ENCODE results near the gene SYCP2.

DNA sequence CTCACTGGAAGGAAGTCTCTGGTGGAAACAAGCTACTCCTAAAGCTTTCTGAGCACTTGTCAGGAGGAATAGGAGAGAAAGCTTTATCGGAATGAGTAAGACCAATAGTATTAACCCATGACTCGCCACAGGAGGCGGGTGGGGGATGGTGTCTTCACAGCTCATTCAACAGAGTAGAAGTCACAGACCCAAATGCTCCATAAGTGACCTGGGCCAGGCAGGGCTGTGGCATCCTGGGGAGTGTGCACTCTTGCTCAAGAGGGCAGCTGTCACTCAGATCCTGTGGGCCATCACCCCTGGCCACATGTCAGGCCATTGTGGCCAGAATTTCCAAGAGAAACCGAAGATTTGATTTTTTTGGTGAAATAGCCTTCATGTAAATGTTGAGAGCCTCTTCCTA is 116.0 kb downstream of the SYCP2 start:
- TF ChIP-seq, protein P1, sequence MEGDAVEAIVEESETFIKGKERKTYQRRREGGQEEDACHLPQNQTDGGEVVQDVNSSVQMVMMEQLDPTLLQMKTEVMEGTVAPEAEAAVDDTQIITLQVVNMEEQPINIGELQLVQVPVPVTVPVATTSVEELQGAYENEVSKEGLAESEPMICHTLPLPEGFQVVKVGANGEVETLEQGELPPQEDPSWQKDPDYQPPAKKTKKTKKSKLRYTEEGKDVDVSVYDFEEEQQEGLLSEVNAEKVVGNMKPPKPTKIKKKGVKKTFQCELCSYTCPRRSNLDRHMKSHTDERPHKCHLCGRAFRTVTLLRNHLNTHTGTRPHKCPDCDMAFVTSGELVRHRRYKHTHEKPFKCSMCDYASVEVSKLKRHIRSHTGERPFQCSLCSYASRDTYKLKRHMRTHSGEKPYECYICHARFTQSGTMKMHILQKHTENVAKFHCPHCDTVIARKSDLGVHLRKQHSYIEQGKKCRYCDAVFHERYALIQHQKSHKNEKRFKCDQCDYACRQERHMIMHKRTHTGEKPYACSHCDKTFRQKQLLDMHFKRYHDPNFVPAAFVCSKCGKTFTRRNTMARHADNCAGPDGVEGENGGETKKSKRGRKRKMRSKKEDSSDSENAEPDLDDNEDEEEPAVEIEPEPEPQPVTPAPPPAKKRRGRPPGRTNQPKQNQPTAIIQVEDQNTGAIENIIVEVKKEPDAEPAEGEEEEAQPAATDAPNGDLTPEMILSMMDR (conservative IDR thresholded peaks at IDR 0.05; ENCODE audit: low read depth, low read length): no peak
- no peak for TF ChIP-seq EZH2 (IDR thresholded peaks at IDR 0.05; ENCODE audit: borderline replicate concordance, low read depth, low read length, poor library complexity, severe bottlenecking)

Measured in A673 (cell line).